Measurements from ENCODE around the gene ANKRD40CL. TPM values are rescaled to one million over a fixed set of nuclear protein-coding genes. Genes with fewer than 3 reads are reported as not detected.

The ANKRD40CL gene
- total and polyA plus RNA-seq, 10 donors, result not detected

DNA sequence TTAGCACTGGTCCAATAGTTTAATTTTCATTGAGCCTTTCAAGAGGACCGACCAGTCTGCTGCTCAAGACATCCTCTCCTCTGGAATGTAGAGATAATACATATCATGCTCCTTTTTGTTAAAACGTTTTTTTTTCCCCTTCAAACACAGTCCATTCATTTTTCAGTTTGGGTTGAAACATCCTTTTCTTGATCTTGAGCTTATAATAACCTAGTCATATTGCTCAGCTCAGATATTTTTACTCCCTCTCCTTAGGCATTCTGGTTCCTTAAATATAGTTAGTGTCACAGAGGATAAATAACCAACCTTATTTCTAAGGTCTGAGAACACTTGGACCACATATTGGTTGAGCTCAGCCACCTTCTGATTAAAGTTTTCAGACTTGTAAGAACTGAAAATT, 12.8 kb downstream of the ANKRD40CL start:
- H3K9me3 ChIP-seq, result no peaks in the 10 kb centered on the region
- 73 to 81% (median 77%) methylated on average over 2 of the region's 2 CpGs for WGBS, 5 donors
- H3K4me1 ChIP-seq, result no peaks in the 10 kb centered on the region
- no peaks in the 10 kb centered on the region for H3K27me3 ChIP-seq (replicated peaks in 1 of 7)
- no peak overlapping the region for H3K4me3 ChIP-seq
- no peak overlapping the region for H3K27ac ChIP-seq
- TF ChIP-seq POLR2A (IDR thresholded peaks at IDR 0.05), result no peak
- H3K36me3 ChIP-seq, result peaks cover 0 to 69% (median 53%) of the 10 kb centered on the region in 6 donors
- no peak for DNase-seq
- intact Hi-C loops (cut with DNase I; ENCODE audit: low total_unique reads), result no loop called here

DNA sequence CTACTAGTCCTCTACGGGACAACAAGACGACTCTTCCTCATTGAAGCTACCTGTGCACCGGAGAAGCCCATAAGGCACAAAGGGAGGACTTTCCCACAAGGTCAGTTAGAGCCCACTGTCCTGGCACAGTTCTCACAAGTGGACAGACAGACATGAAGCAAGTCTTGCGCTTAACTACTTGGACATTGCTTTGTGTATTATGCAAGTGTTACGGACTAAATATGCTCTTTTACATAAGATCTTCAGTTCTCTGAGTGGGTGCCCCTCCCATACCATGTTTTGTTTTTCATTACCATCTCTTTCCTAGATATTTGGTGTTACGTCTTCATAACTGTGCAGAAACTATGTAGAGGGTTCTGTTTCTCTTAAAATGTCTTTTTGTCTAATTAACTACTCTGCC, 18.1 kb downstream of the ANKRD40CL start:
- Histone ChIP-seq H3K4me3 (no peak overlapping the region), H3K27me3 (replicated peaks in 1 of 7) (no peaks in the 10 kb centered on the region), H3K36me3 (peaks cover 0 to 100% (median 94%) of the 10 kb centered on the region in 6 donors), H3K4me1 (no peaks in the 10 kb centered on the region), H3K9me3 (no peaks in the 10 kb centered on the region), H3K27ac (no peak overlapping the region)
- DNase-seq, result no peak
- intact Hi-C loops (cut with DNase I; ENCODE audit: low total_unique reads), result no loop called here
- TF ChIP-seq POLR2AphosphoS5 (IDR thresholded peaks at IDR 0.05), result peak in 1 of 3 donors; percentile 20
- TF ChIP-seq, protein P1, sequence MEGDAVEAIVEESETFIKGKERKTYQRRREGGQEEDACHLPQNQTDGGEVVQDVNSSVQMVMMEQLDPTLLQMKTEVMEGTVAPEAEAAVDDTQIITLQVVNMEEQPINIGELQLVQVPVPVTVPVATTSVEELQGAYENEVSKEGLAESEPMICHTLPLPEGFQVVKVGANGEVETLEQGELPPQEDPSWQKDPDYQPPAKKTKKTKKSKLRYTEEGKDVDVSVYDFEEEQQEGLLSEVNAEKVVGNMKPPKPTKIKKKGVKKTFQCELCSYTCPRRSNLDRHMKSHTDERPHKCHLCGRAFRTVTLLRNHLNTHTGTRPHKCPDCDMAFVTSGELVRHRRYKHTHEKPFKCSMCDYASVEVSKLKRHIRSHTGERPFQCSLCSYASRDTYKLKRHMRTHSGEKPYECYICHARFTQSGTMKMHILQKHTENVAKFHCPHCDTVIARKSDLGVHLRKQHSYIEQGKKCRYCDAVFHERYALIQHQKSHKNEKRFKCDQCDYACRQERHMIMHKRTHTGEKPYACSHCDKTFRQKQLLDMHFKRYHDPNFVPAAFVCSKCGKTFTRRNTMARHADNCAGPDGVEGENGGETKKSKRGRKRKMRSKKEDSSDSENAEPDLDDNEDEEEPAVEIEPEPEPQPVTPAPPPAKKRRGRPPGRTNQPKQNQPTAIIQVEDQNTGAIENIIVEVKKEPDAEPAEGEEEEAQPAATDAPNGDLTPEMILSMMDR (IDR thresholded peaks at IDR 0.05 in 8 of 11, conservative IDR thresholded peaks at IDR 0.05 in 3 of 11), result no peak
- WGBS, 5 donors, result 86 to 93% (median 89%) methylated on average over 6 of the region's 6 CpGs

DNA sequence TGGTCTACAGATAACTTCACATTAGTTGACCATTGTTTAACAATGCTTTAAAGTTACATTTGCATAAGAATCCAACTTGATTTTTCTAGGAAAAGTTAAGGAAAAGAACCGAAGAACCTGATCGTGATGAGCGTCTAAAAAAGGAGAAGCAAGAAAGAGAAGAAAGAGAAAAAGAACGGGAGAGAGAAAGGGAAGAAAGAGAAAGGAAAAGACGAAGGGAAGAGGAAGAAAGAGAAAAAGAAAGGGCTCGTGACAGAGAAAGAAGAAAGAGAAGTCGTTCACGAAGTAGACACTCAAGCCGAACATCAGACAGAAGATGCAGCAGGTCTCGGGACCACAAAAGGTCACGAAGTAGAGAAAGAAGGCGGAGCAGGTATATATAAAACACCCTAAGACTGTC, 21.7 kb downstream of the ANKRD40CL start:
- WGBS, 5 donors, result 85 to 92% (median 87%) methylated on average over 12 of the region's 12 CpGs
- H3K9me3 ChIP-seq, result no peaks in the 10 kb centered on the region
- intact Hi-C loops (cut with DNase I; ENCODE audit: low total_unique reads), result no loop called here
- no peaks in the 10 kb centered on the region for H3K4me1 ChIP-seq
- no peak overlapping the region for H3K27ac ChIP-seq
- H3K4me3 ChIP-seq, result no peak overlapping the region
- DNase-seq, result no peak
- no peak for TF ChIP-seq POLR2A (IDR thresholded peaks at IDR 0.05)
- TF ChIP-seq POLR2AphosphoS5 (IDR thresholded peaks at IDR 0.05), result no peak
- TF ChIP-seq, protein P1 (IDR thresholded peaks at IDR 0.05 in 8 of 11, conservative IDR thresholded peaks at IDR 0.05 in 3 of 11), result no peak
- H3K36me3 ChIP-seq, result peaks cover 0 to 100% (median 98%) of the 10 kb centered on the region in 6 donors
- no peaks in the 10 kb centered on the region for H3K27me3 ChIP-seq (replicated peaks in 1 of 7)

DNA sequence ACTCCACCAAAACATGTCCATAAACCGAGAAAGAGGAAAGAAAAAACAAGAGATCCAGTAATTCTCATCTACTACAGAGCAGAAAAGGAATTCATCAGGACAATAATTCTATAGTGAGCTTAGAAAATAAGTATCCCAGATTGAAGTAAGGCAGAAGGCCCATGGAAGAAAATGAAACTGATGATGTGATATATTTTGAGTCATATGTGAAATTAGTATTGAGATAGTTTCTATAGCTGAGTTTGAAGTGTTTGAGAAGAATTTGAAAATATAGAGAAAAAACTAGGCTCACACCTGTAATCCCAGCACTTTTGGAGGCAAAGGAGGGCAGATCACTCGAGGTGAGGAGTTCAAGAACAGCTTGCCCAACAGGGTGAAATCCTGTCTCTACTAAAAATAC, 28.2 kb downstream of the ANKRD40CL start:
- Histone ChIP-seq H3K4me3 (no peak overlapping the region), H3K9me3 (no peaks in the 10 kb centered on the region), H3K27ac (no peak overlapping the region), H3K36me3 (peaks cover 0 to 78% (median 66%) of the 10 kb centered on the region in 6 donors), H3K4me1 (peaks cover 4 to 50% (median 26%) of the 10 kb centered on the region in 6 donors), H3K27me3 (replicated peaks in 1 of 7) (no peaks in the 10 kb centered on the region)
- DNase-seq, result no peak
- TF ChIP-seq POLR2AphosphoS5 (IDR thresholded peaks at IDR 0.05) (no peak), POLR2A (IDR thresholded peaks at IDR 0.05) (no peak)
- TF ChIP-seq, protein P1 (IDR thresholded peaks at IDR 0.05 in 8 of 11, conservative IDR thresholded peaks at IDR 0.05 in 3 of 11), result no peak
- intact Hi-C loops (cut with DNase I; ENCODE audit: low total_unique reads), result no loop called here
- 39 to 78% (median 51%) methylated on average over 2 of the region's 2 CpGs for WGBS, 5 donors
